ENCODE data around the gene ABCA9. TPM values are rescaled to one million over a fixed set of nuclear protein-coding genes. Genes with fewer than 3 reads are reported as not detected.
A peak's percentile ranks its signal among the peaks of the same experiment; 100 is the strongest.

Gene ABCA9
- total and polyA plus RNA-seq, 2 of the 13 experiments (the other 11 are each of a cell fraction or from before 2014, with no cell fraction given) = 0.04 TPM; not detected in 1

DNA sequence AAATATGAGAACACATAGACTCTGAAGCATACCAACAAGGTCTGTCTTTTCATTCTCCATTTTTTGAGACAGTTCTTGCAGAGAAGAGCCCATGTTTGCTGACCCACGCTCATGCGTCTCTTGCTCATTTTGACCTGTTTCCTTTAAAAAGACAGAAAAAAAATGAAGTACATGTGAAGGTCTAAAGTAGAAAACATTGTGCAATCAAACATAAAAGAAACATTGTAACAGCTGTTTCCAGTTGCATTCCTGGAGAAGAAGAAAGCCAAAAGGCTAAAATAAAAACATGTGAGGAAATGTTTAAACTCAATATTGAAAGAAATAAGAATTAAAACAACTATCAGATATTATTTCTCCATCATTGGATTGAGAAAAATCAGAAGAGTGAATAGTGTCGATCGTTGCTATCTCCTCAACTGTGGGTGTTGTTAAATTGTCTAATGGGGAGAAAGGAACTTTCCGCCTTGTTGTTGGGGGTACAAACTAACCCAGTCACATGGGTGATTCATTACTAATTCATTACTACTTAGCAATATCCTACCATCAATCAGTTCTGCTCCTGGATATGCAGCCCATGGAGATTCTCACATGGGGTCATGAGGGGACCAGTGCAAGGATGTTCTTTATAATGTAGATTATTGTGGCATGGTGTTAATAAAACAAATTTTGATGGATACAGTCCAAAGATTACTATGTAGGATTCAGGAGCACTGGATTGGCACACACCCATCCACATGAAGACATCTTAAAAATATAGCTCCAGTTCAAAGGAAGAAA lies 9.5 kb downstream of the ABCA9 start (continued):
- TF ChIP-seq FOXO1 (CRISPR knock-in tag; IDR thresholded peaks at IDR 0.05) (peak; percentile 82; the same call in 1 of the 2 replicates), FOXJ3 (CRISPR knock-in tag; IDR thresholded peaks at IDR 0.05; ENCODE audit: borderline replicate concordance) (peak; percentile 77; the same call in 1 of the 2 replicates), THAP11 (CRISPR knock-in tag; IDR thresholded peaks at IDR 0.05) (peak; percentile 64), TARDBP (CRISPR knock-in tag; IDR thresholded peaks at IDR 0.05) (peak; percentile 72), EP300 (IDR thresholded peaks at IDR 0.05; ENCODE audit: low read depth in 2 of 2, low read length in 2 of 2) (peak in 1 of 2 experiments; percentile 83; a peak in 2 of 4 replicates), EP300 (CRISPR knock-in tag; IDR thresholded peaks at IDR 0.05; ENCODE audit: borderline replicate concordance) (no peak; the same call in 1 of the 2 replicates), DPF2 (CRISPR knock-in tag; IDR thresholded peaks at IDR 0.05; ENCODE audit: borderline replicate concordance, low read depth) (peak; percentile 29; the same call in 1 of the 2 replicates), NRL (CRISPR knock-in tag; IDR thresholded peaks at IDR 0.05; ENCODE audit: borderline replicate concordance) (no peak), NCOR1 (IDR thresholded peaks at IDR 0.05; ENCODE audit: borderline replicate concordance, low read length) (peak; percentile 50; the same call in 1 of the 2 replicates), TBX3 (IDR thresholded peaks at IDR 0.05; ENCODE audit: borderline replicate concordance) (no peak), ZNF343 (CRISPR knock-in tag; IDR thresholded peaks at IDR 0.05) (0 out of 2 replicates have a peak, but pooled peaks have one; percentile 50), SIX4 (CRISPR knock-in tag; IDR thresholded peaks at IDR 0.05) (peak; percentile 14; the same call in 1 of the 2 replicates), SUZ12 (IDR thresholded peaks at IDR 0.05; ENCODE audit: low read depth, low read length) (no peak), FOXA3 (CRISPR knock-in tag; IDR thresholded peaks at IDR 0.05) (peak; percentile 89), JARID2 (CRISPR knock-in tag; IDR thresholded peaks at IDR 0.05; ENCODE audit: insufficient replicate concordance) (no peak), KLF16 (CRISPR knock-in tag; IDR thresholded peaks at IDR 0.05) (peak in 1 of 2 experiments; percentile 88; a peak in 2 of 4 replicates)
- TF ChIP-seq, protein P1, sequence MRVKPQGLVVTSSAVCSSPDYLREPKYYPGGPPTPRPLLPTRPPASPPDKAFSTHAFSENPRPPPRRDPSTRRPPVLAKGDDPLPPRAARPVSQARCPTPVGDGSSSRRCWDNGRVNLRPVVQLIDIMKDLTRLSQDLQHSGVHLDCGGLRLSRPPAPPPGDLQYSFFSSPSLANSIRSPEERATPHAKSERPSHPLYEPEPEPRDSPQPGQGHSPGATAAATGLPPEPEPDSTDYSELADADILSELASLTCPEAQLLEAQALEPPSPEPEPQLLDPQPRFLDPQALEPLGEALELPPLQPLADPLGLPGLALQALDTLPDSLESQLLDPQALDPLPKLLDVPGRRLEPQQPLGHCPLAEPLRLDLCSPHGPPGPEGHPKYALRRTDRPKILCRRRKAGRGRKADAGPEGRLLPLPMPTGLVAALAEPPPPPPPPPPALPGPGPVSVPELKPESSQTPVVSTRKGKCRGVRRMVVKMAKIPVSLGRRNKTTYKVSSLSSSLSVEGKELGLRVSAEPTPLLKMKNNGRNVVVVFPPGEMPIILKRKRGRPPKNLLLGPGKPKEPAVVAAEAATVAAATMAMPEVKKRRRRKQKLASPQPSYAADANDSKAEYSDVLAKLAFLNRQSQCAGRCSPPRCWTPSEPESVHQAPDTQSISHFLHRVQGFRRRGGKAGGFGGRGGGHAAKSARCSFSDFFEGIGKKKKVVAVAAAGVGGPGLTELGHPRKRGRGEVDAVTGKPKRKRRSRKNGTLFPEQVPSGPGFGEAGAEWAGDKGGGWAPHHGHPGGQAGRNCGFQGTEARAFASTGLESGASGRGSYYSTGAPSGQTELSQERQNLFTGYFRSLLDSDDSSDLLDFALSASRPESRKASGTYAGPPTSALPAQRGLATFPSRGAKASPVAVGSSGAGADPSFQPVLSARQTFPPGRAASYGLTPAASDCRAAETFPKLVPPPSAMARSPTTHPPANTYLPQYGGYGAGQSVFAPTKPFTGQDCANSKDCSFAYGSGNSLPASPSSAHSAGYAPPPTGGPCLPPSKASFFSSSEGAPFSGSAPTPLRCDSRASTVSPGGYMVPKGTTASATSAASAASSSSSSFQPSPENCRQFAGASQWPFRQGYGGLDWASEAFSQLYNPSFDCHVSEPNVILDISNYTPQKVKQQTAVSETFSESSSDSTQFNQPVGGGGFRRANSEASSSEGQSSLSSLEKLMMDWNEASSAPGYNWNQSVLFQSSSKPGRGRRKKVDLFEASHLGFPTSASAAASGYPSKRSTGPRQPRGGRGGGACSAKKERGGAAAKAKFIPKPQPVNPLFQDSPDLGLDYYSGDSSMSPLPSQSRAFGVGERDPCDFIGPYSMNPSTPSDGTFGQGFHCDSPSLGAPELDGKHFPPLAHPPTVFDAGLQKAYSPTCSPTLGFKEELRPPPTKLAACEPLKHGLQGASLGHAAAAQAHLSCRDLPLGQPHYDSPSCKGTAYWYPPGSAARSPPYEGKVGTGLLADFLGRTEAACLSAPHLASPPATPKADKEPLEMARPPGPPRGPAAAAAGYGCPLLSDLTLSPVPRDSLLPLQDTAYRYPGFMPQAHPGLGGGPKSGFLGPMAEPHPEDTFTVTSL (CRISPR knock-in tag; IDR thresholded peaks at IDR 0.05; ENCODE audit: borderline replicate concordance) = peak; percentile 92
- TF ChIP-seq, protein P2, sequence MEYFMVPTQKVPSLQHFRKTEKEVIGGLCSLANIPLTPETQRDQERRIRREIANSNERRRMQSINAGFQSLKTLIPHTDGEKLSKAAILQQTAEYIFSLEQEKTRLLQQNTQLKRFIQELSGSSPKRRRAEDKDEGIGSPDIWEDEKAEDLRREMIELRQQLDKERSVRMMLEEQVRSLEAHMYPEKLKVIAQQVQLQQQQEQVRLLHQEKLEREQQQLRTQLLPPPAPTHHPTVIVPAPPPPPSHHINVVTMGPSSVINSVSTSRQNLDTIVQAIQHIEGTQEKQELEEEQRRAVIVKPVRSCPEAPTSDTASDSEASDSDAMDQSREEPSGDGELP (IDR thresholded peaks at IDR 0.05; ENCODE audit: borderline replicate concordance, low read depth) = peak; percentile 98
- TF ChIP-seq, protein P3, sequence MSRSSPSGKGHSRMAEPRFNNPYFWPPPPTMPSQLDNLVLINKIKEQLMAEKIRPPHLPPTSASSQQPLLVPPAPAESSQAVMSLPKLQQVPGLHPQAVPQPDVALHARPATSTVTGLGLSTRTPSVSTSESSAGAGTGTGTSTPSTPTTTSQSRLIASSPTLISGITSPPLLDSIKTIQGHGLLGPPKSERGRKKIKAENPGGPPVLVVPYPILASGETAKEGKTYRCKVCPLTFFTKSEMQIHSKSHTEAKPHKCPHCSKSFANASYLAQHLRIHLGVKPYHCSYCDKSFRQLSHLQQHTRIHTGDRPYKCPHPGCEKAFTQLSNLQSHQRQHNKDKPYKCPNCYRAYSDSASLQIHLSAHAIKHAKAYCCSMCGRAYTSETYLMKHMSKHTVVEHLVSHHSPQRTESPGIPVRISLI (CRISPR knock-in tag; IDR thresholded peaks at IDR 0.05; ENCODE audit: borderline replicate concordance) = peak; percentile 91
